ENCODE measurements around the gene PHOX2A.

DNA sequence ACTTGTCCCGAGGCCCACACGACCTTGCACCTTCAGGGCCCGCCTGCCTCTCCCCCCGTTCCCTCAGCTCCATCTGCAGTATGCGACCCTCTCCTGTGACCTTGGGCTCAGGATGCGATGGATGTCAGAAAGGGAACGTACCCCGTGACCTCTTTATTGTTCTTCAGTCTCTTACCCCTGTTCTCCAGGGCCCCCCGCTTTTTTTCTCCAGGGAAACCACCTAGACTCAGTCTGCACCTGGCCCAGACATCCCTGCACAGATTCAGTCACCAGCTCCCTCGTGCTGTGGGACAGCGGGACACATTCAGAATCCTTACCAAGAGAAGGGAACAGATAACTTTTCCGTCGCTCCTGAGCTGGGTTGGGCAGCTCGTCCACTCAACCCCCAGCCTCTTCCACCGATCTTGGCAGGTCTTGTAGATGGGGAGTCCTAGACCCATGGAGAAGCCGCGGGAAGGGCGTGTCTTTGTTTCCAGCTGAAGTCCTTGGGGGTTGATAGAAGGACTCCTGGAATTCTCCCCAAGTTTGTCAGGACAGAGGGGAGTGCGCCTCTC is 1.4 kb upstream of the PHOX2A start:
- TF ChIP-seq SIN3A (IDR thresholded peaks at IDR 0.05; ENCODE audit: borderline replicate concordance, insufficient read depth, low read length) (no peak), TAF1 (IDR thresholded peaks at IDR 0.05; ENCODE audit: borderline replicate concordance, insufficient read depth, low read length) (no peak)
- TF ChIP-seq, protein P1, sequence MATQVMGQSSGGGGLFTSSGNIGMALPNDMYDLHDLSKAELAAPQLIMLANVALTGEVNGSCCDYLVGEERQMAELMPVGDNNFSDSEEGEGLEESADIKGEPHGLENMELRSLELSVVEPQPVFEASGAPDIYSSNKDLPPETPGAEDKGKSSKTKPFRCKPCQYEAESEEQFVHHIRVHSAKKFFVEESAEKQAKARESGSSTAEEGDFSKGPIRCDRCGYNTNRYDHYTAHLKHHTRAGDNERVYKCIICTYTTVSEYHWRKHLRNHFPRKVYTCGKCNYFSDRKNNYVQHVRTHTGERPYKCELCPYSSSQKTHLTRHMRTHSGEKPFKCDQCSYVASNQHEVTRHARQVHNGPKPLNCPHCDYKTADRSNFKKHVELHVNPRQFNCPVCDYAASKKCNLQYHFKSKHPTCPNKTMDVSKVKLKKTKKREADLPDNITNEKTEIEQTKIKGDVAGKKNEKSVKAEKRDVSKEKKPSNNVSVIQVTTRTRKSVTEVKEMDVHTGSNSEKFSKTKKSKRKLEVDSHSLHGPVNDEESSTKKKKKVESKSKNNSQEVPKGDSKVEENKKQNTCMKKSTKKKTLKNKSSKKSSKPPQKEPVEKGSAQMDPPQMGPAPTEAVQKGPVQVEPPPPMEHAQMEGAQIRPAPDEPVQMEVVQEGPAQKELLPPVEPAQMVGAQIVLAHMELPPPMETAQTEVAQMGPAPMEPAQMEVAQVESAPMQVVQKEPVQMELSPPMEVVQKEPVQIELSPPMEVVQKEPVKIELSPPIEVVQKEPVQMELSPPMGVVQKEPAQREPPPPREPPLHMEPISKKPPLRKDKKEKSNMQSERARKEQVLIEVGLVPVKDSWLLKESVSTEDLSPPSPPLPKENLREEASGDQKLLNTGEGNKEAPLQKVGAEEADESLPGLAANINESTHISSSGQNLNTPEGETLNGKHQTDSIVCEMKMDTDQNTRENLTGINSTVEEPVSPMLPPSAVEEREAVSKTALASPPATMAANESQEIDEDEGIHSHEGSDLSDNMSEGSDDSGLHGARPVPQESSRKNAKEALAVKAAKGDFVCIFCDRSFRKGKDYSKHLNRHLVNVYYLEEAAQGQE (IDR thresholded peaks at IDR 0.05; ENCODE audit: insufficient read depth in 1 of 2, low read depth in 2 of 2, low read length in 2 of 2), result no peak
